Activated B cell treated with CpG ODN at 0.5 μM for 24 hours (primary cell): ENCODE data around the gene SLCO3A1. TPM values are rescaled to one million over a fixed set of nuclear protein-coding genes. Genes with fewer than 3 reads are reported as not detected.

ENCODE experiments used
- ATAC-seq: fragments of 200-7000 bp; cut with Tn5 transposase; one replicate; pipeline ENCODE4 v1.10.0; 2021; ENCODE audit warnings: low read depth, mild to moderate bottlenecking, moderate library complexity
- CTCF ChIA-PET: fragments of 350-600 bp; sonication (Branson Sonifier 250); formaldehyde crosslinking; loops from one replicate; lab custom pipeline; 2021; ENCODE audit warnings: antibody characterized with exemption; lab: Charles Lee
- POLR2A ChIA-PET: fragments of 350-600 bp; sonication (Branson Sonifier 250); formaldehyde crosslinking; loops from one replicate; lab custom pipeline; 2021; ENCODE audit warnings: antibody characterized with exemption; lab: Charles Lee
- DNase-seq: peaks from one replicate; pipeline ENCODE4 v3.0.0; 2022
- H3K27ac Mint-ChIP-seq: one replicate; pipeline ENCODE4 v1.8.0; 2020; ENCODE audit warnings: mixed read lengths
- H3K27me3 Mint-ChIP-seq: one replicate; pipeline ENCODE4 v1.8.0; 2021; ENCODE audit warnings: mixed read lengths
- H3K36me3 Mint-ChIP-seq: one replicate; pipeline ENCODE4 v1.8.0; 2021; ENCODE audit warnings: low read depth, mixed read lengths
- H3K4me1 Mint-ChIP-seq: one replicate; pipeline ENCODE4 v1.8.0; 2021; ENCODE audit warnings: mixed read lengths
- H3K4me3 Mint-ChIP-seq: one replicate; pipeline ENCODE4 v1.8.0; 2020; ENCODE audit warnings: mild to moderate bottlenecking, mixed read lengths
- H3K9me3 Mint-ChIP-seq: one replicate; pipeline ENCODE4 v1.8.0; 2020; ENCODE audit warnings: mixed read lengths
- CTCF ChIP-seq: fragments of 200-600 bp; IDR thresholded peaks from one replicate; pipeline ENCODE4 v1.8.0; 2022; ENCODE audit warnings: antibody characterized with exemption, mild to moderate bottlenecking
- intact Hi-C: fragments of 100-400 bp; cut with micrococcal nuclease; formaldehyde crosslinking; loops from one replicate; pipeline ENCODE4 v1.15.1; 2024
- total RNA-seq: library from RNA; stranded (reverse); gene quantifications from 2 replicates; pipeline ENCODE4 v1.2.3, GENCODE V29; 2022

Gene SLCO3A1
- total RNA-seq, 1 donor from 2014 or later = 0.82 TPM

GRCh38 chr15:92040350-92040749 lies 186.8 kb downstream of the SLCO3A1 start:
- no peak for TF ChIP-seq CTCF
- ChIA-PET POLR2A (no interaction called here), CTCF (no interaction called here)
- no peaks in the 10 kb centered on the region for H3K27me3 Mint-ChIP-seq
- no peaks in the 10 kb centered on the region for H3K36me3 Mint-ChIP-seq
- no peaks in the 10 kb centered on the region for H3K9me3 Mint-ChIP-seq
- DNase-seq (no peak), ATAC-seq (no peak)
- no peak overlapping the region for H3K27ac Mint-ChIP-seq
- no peak overlapping the region for H3K4me3 Mint-ChIP-seq
- H3K4me1 Mint-ChIP-seq = no peaks in the 10 kb centered on the region
- intact Hi-C loops = no loop called here

GRCh38 chr15:92041371-92041770 lies 187.9 kb downstream of the SLCO3A1 start:
- POLR2A ChIA-PET = no interaction called here
- no peak for ATAC-seq
- H3K27ac Mint-ChIP-seq = no peak overlapping the region
- no peaks in the 10 kb centered on the region for H3K27me3 Mint-ChIP-seq
- no peak for TF ChIP-seq CTCF
- no peaks in the 10 kb centered on the region for H3K9me3 Mint-ChIP-seq
- CTCF ChIA-PET = no interaction called here
- no peak for DNase-seq
- intact Hi-C loops = no loop called here
- no peak overlapping the region for H3K4me3 Mint-ChIP-seq
- H3K4me1 Mint-ChIP-seq = no peaks in the 10 kb centered on the region
- no peaks in the 10 kb centered on the region for H3K36me3 Mint-ChIP-seq

- Mint-ChIP-seq H3K4me3 (no peak overlapping the region), H3K9me3 (no peaks in the 10 kb centered on the region), H3K36me3 (no peaks in the 10 kb centered on the region), H3K27me3 (no peaks in the 10 kb centered on the region), H3K4me1 (no peaks in the 10 kb centered on the region), H3K27ac (no peak overlapping the region)
- no peak for ATAC-seq
- POLR2A ChIA-PET = no interaction called here
- no peak for TF ChIP-seq CTCF
- CTCF ChIA-PET = no interaction called here
- intact Hi-C loops = no loop called here
- DNase-seq = no peak
These were observed 189.8 kb downstream of the SLCO3A1 start for GRCh38 chr15:92043283-92043682.

GRCh38 chr15:92044203-92044909 lies 190.8 kb downstream of the SLCO3A1 start:
- no peaks in the 10 kb centered on the region for H3K36me3 Mint-ChIP-seq
- POLR2A ChIA-PET = no interaction called here
- no peak for ATAC-seq
- CTCF ChIA-PET = no interaction called here
- H3K4me1 Mint-ChIP-seq = no peaks in the 10 kb centered on the region
- H3K27ac Mint-ChIP-seq = no peak overlapping the region
- H3K27me3 Mint-ChIP-seq = no peaks in the 10 kb centered on the region
- TF ChIP-seq CTCF = no peak
- DNase-seq = no peak
- H3K4me3 Mint-ChIP-seq = no peak overlapping the region
- intact Hi-C loops = no loop called here
- H3K9me3 Mint-ChIP-seq = no peaks in the 10 kb centered on the region

- POLR2A ChIA-PET = no interaction called here
- Mint-ChIP-seq H3K9me3 (no peaks in the 10 kb centered on the region), H3K4me1 (no peaks in the 10 kb centered on the region), H3K36me3 (no peaks in the 10 kb centered on the region), H3K4me3 (no peak overlapping the region), H3K27me3 (no peaks in the 10 kb centered on the region), H3K27ac (no peak overlapping the region)
- intact Hi-C loops = no loop called here
- DNase-seq (no peak), ATAC-seq (no peak)
- CTCF ChIA-PET = no interaction called here
- TF ChIP-seq CTCF = no peak
These were observed 194.4 kb downstream of the SLCO3A1 start for GRCh38 chr15:92047900-92048299.
